Brain microvascular endothelial cell (primary cell): ENCODE results near the gene EFEMP1.

Source experiments
- DNase-seq: peaks from one replicate; pipeline ENCODE4 v3.0.0-alpha.2; 2020
- H3K27ac ChIP-seq: fragments of 250-450 bp; sonication (Bioruptor Pico); 2 replicates; pipeline ENCODE4 v1.5.1; 2020; ENCODE audit warnings: mild to moderate bottlenecking, moderate library complexity
- H3K27me3 ChIP-seq: fragments of 250-450 bp; sonication (Bioruptor Pico); replicated peaks from 2 replicates; pipeline ENCODE4 v1.5.1; 2020; ENCODE audit warnings: mild to moderate bottlenecking
- H3K36me3 ChIP-seq: fragments of 250-450 bp; sonication (Bioruptor Pico); replicated peaks from 2 replicates; pipeline ENCODE4 v1.5.1; 2020; ENCODE audit warnings: mild to moderate bottlenecking
- H3K4me3 ChIP-seq: 2 replicates; pipeline ENCODE4 v1.5.1; 2011; ENCODE audit warnings: low read depth, mild to moderate bottlenecking, control low read depth, low read length, moderate library complexity
- in situ Hi-C: cut with HindIII; loops from 2 replicates; pipeline ENCODE4 v1.10.0; 2017; ENCODE audit warnings: low sequenced_read_pairs, low pct_ligation_motif_present
- TF ChIP-seq, protein P1 (sequence below): IDR thresholded peaks from 2 replicates; pipeline ENCODE4 v1.5.1; 2011; ENCODE audit warnings: low read depth, mild to moderate bottlenecking, moderate library complexity, low read length, control low read depth, inconsistent platforms; ENCODE audit errors: missing control alignments

Gene EFEMP1

GRCh38 chr2:55826246-55826645 is 97.3 kb downstream of the EFEMP1 start:
- no peak for DNase-seq
- in situ Hi-C loops = no loop called here
- Histone ChIP-seq H3K4me3 (no peak overlapping the region), H3K27me3 (no peaks in the 10 kb centered on the region), H3K36me3 (no peaks in the 10 kb centered on the region), H3K27ac (no peak overlapping the region)
- TF ChIP-seq, protein P1, sequence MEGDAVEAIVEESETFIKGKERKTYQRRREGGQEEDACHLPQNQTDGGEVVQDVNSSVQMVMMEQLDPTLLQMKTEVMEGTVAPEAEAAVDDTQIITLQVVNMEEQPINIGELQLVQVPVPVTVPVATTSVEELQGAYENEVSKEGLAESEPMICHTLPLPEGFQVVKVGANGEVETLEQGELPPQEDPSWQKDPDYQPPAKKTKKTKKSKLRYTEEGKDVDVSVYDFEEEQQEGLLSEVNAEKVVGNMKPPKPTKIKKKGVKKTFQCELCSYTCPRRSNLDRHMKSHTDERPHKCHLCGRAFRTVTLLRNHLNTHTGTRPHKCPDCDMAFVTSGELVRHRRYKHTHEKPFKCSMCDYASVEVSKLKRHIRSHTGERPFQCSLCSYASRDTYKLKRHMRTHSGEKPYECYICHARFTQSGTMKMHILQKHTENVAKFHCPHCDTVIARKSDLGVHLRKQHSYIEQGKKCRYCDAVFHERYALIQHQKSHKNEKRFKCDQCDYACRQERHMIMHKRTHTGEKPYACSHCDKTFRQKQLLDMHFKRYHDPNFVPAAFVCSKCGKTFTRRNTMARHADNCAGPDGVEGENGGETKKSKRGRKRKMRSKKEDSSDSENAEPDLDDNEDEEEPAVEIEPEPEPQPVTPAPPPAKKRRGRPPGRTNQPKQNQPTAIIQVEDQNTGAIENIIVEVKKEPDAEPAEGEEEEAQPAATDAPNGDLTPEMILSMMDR = no peak

DNA sequence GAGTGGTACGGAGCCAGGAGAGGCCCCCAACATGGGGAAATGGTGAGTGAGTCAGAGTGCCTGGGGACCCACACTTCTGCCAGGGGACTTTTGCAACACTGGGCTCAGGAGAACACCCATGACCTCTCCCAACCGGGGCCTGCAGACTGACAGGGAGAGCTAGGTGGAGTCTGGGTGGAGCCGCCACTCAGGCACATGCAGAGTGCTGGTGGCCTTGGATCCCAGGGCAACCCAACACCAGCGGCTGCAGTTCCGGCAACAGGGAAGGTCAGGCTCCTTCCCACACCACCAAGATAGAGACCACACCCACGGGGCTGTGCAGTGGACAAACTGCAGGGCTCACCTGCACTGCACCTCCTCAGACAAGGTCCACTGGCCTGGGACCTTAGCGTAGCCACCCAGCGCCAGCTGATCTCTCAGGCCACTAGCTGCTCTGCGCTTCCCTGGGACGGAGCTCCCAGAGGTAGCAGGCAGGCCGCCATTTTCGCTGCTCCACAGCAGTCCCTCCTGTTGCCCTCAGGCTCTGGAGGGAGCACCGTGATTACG is 99.0 kb downstream of the EFEMP1 start:
- in situ Hi-C loops = no loop called here
- Histone ChIP-seq H3K27me3 (no peaks in the 10 kb centered on the region), H3K36me3 (no peaks in the 10 kb centered on the region), H3K4me3 (no peak overlapping the region), H3K27ac (no peak overlapping the region)
- TF ChIP-seq, protein P1 = no peak
- DNase-seq = no peak
